ENCODE measurements around the gene FRY. TPM values are rescaled to one million over a fixed set of nuclear protein-coding genes. Genes with fewer than 3 reads are reported as not detected.

Gene FRY
- total and polyA plus RNA-seq, 2 donors (not counting 1 experiment from before 2014, with no cell fraction given), result 2.3 to 6.3 TPM

DNA sequence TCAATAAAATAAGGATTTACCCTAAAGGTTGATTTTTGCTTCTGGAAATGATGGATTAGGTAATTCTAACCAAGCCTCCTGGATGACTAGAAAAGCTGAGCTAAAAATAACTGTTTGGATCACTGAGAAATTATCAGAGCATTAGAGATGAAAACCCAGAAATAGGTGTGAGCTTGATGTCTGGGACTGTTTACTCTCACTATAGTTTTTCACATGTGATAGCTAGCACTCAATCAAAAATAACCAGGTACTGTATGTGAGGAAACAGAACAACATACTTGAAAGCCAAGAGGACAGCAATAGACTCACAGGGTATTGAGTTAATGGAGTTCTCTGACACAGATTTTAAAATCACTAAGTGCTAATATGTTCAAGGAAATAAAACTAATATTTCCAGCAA lies 274.1 kb downstream of the FRY start:
- Histone ChIP-seq H3K36me3 (replicated peaks in 1 of 2; ENCODE audit: control extremely low read depth in 1 of 2, control insufficient read depth in 1 of 2, extremely low read depth in 1 of 2, insufficient read depth in 2 of 2, low read length in 1 of 2) (no peaks in the 10 kb centered on the region), H3K79me2 (ENCODE audit: control insufficient read depth, insufficient read depth, low read length) (no peaks in the 10 kb centered on the region), H3K27ac (ENCODE audit: low read length in 2 of 2) (no peak overlapping the region), H3K9ac (ENCODE audit: low read length) (no peak overlapping the region), H4K20me1 (ENCODE audit: control insufficient read depth, insufficient read depth, low read length, poor library complexity, severe bottlenecking) (no peaks in the 10 kb centered on the region), H2AFZ (ENCODE audit: insufficient read depth, low read depth, low read length, poor library complexity, severe bottlenecking) (no peak overlapping the region), H3K4me2 (replicated peaks; ENCODE audit: low read depth, low read length, poor library complexity, severe bottlenecking) (no peak overlapping the region), H3K27me3 (replicated peaks in 1 of 4; ENCODE audit: control extremely low read depth in 1 of 4, control insufficient read depth in 3 of 4, insufficient read depth in 4 of 4, low read length in 3 of 4) (peaks cover 0 to 7% (median 5%) of the 10 kb centered on the region in 4 experiments), H3K4me1 (ENCODE audit: control insufficient read depth in 2 of 2, insufficient read depth in 2 of 2, low read length in 2 of 2) (peaks cover 3 to 7% of the 10 kb centered on the region in 2 donors), H3K4me3 (ENCODE audit: control extremely low read depth in 1 of 5, extremely low read depth in 1 of 5, insufficient read depth in 1 of 5, low read depth in 2 of 5, low read length in 4 of 5) (no peak overlapping the region), H3K9me3 (ENCODE audit: control extremely low read depth in 1 of 3, control insufficient read depth in 2 of 3, insufficient read depth in 1 of 3, low read length in 2 of 3) (no peaks in the 10 kb centered on the region)
- intact Hi-C loops (cut with micrococcal nuclease), result no loop called here
- Mint-ChIP-seq H3K27ac (no peak overlapping the region), H3K9me3 (ENCODE audit: insufficient read depth) (no peaks in the 10 kb centered on the region), H3K27me3 (no peaks in the 10 kb centered on the region), H3K4me3 (no peak overlapping the region), H3K4me1 (peaks cover 8% of the 10 kb centered on the region)
- ATAC-seq (ENCODE audit: low read depth) (no peak), DNase-seq (no peak)
- no peak for TF ChIP-seq EZH2 (IDR thresholded peaks at IDR 0.05; ENCODE audit: borderline replicate concordance, insufficient read depth, low read depth, low read length, poor library complexity, severe bottlenecking)
- TF ChIP-seq, protein P1, sequence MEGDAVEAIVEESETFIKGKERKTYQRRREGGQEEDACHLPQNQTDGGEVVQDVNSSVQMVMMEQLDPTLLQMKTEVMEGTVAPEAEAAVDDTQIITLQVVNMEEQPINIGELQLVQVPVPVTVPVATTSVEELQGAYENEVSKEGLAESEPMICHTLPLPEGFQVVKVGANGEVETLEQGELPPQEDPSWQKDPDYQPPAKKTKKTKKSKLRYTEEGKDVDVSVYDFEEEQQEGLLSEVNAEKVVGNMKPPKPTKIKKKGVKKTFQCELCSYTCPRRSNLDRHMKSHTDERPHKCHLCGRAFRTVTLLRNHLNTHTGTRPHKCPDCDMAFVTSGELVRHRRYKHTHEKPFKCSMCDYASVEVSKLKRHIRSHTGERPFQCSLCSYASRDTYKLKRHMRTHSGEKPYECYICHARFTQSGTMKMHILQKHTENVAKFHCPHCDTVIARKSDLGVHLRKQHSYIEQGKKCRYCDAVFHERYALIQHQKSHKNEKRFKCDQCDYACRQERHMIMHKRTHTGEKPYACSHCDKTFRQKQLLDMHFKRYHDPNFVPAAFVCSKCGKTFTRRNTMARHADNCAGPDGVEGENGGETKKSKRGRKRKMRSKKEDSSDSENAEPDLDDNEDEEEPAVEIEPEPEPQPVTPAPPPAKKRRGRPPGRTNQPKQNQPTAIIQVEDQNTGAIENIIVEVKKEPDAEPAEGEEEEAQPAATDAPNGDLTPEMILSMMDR (IDR thresholded peaks at IDR 0.05), result no peak
- ChIA-PET POLR2A (no interaction called here), CTCF (interaction anchor here (0.6 to 1.7 kb wide), 4 partner anchors 21 to 396 kb away, joined by 3 to 7 read pairs (median 4); no protein-coding TSS in a partner anchor)

DNA sequence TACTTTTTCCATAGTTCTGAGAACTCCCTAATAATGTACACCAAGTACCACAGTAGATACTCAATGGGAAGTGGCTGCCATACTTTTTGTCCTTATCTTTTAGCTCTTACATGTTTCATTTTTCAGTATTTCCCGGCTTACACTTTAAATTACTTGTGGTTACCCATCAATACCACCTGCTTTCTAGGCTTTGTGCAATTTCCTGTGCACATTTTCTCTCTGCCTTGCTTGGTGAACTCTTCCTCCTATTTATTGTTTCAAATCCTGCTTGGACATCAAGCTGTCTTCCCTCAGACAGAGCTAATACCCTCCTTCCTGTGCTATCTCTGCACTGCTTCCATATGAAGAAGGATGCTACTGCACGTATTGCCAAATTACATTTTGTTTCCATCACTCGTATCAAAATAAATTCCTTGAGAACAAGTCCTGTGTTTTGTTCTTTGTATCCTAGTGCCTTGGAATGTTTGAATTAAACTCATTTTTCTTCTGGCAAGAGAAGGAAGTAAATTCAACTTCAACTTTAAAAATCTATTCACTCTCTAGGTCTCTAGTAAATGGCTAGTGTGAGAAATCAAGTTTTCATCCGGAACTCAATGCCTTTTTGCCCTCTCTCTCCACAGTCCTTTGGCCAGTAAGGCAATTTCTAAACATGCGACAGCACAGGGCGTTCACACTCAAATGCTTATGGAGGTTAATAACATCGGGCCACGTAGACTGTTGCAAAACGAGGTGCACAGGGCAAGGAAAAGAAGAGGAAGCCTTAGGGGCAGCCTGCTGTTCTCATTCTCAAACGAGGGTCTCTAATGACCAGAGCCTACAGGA lies 277.9 kb downstream of the FRY start:
- ChIA-PET POLR2A (no interaction called here), CTCF (interaction anchor here (1.0 to 2.5 kb wide), 4 partner anchors 15 to 400 kb away, joined by 3 to 18 read pairs (median 4); no protein-coding TSS in a partner anchor)
- Histone ChIP-seq H3K36me3 (replicated peaks in 1 of 2; ENCODE audit: control extremely low read depth in 1 of 2, control insufficient read depth in 1 of 2, extremely low read depth in 1 of 2, insufficient read depth in 2 of 2, low read length in 1 of 2) (no peaks in the 10 kb centered on the region), H2AFZ (ENCODE audit: insufficient read depth, low read depth, low read length, poor library complexity, severe bottlenecking) (peak overlapping the region; percentile 38), H3K27ac (ENCODE audit: low read length in 2 of 2) (no peak overlapping the region), H3K9ac (ENCODE audit: low read length) (peak overlapping the region; percentile 39), H3K4me2 (replicated peaks; ENCODE audit: low read depth, low read length, poor library complexity, severe bottlenecking) (peak overlapping the region; percentile 58), H3K4me1 (ENCODE audit: control insufficient read depth in 2 of 2, insufficient read depth in 2 of 2, low read length in 2 of 2) (peaks cover 3 to 9% of the 10 kb centered on the region in 2 donors), H4K20me1 (ENCODE audit: control insufficient read depth, insufficient read depth, low read length, poor library complexity, severe bottlenecking) (no peaks in the 10 kb centered on the region), H3K79me2 (ENCODE audit: control insufficient read depth, insufficient read depth, low read length) (no peaks in the 10 kb centered on the region), H3K27me3 (replicated peaks in 1 of 4; ENCODE audit: control extremely low read depth in 1 of 4, control insufficient read depth in 3 of 4, insufficient read depth in 4 of 4, low read length in 3 of 4) (no peaks in the 10 kb centered on the region), H3K9me3 (ENCODE audit: control extremely low read depth in 1 of 3, control insufficient read depth in 2 of 3, insufficient read depth in 1 of 3, low read length in 2 of 3) (peaks cover 0 to 2% (median 0%) of the 10 kb centered on the region in 3 donors), H3K4me3 (ENCODE audit: control extremely low read depth in 1 of 5, extremely low read depth in 1 of 5, insufficient read depth in 1 of 5, low read depth in 2 of 5, low read length in 4 of 5) (peak overlapping the region in 3 of 5 experiments; percentile 21 to 31 (median 23))
- intact Hi-C loops (cut with micrococcal nuclease), result loop anchor here (1.0 to 10.0 kb wide), 5 partner anchors 42 to 465 kb away; no protein-coding TSS in a partner anchor
- TF ChIP-seq EZH2 (IDR thresholded peaks at IDR 0.05; ENCODE audit: borderline replicate concordance, insufficient read depth, low read depth, low read length, poor library complexity, severe bottlenecking), result no peak
- TF ChIP-seq, protein P1 (IDR thresholded peaks at IDR 0.05), result no peak
- H3K4me1 Mint-ChIP-seq, result peaks cover 9% of the 10 kb centered on the region
- WGBS (ENCODE audit: insufficient coverage), result 21% methylated on average over 6 of the region's 10 CpGs
- H3K27ac Mint-ChIP-seq, result no peak overlapping the region
- peak overlapping the region; percentile 52 for H3K4me3 Mint-ChIP-seq
- ATAC-seq (ENCODE audit: low read depth) (peak; percentile 12), DNase-seq (no peak)
- no peaks in the 10 kb centered on the region for H3K9me3 Mint-ChIP-seq (ENCODE audit: insufficient read depth)
- H3K27me3 Mint-ChIP-seq, result no peaks in the 10 kb centered on the region

Data from B cell (primary cell).